Epithelial cell of esophagus (primary cell): ENCODE measurements around the gene TBC1D3B.

Experiments
- DNase-seq: peaks from one replicate; pipeline ENCODE4 v3.0.0; 2010; ENCODE audit warnings: low read depth
- H3K4me3 ChIP-seq: 2 replicates; pipeline ENCODE4 v1.5.1; 2011; ENCODE audit warnings: mild to moderate bottlenecking, low read length, control low read depth
- CTCF ChIP-seq: IDR thresholded peaks from 2 replicates; pipeline ENCODE4 v1.5.1; 2011; ENCODE audit warnings: low read depth, mild to moderate bottlenecking, low read length, control low read depth, inconsistent platforms; ENCODE audit not compliant: insufficient read depth; ENCODE audit errors: missing control alignments

Gene TBC1D3B

GRCh38 chr17:36136439-36136838, 40.0 kb downstream of the TBC1D3B start:
- DNase-seq, result no peak
- H3K4me3 ChIP-seq, result no peak overlapping the region
- no peak for TF ChIP-seq CTCF

- no peak for DNase-seq
- H3K4me3 ChIP-seq, result no peak overlapping the region
- TF ChIP-seq CTCF, result no peak
Measured at GRCh38 chr17:36136036-36136435, 40.4 kb downstream of the TBC1D3B start.

- DNase-seq, result no peak
- no peak overlapping the region for H3K4me3 ChIP-seq
- TF ChIP-seq CTCF, result no peak
Measured at GRCh38 chr17:36135465-36135864, 41.0 kb downstream of the TBC1D3B start.

- H3K4me3 ChIP-seq, result no peak overlapping the region
- no peak for TF ChIP-seq CTCF
- peak; percentile 31 for DNase-seq
Measured at GRCh38 chr17:36133602-36134236, 42.7 kb downstream of the TBC1D3B start.

GRCh38 chr17:36132421-36132831, 44.0 kb downstream of the TBC1D3B start:
- no peak for TF ChIP-seq CTCF
- no peak overlapping the region for H3K4me3 ChIP-seq
- DNase-seq, result no peak

- no peak for TF ChIP-seq CTCF
- no peak for DNase-seq
- H3K4me3 ChIP-seq, result no peak overlapping the region
Measured at GRCh38 chr17:36131931-36132330, 44.5 kb downstream of the TBC1D3B start.

- H3K4me3 ChIP-seq, result no peak overlapping the region
- DNase-seq, result no peak
- TF ChIP-seq CTCF, result no peak
Measured at GRCh38 chr17:36131421-36131820, 45.0 kb downstream of the TBC1D3B start.
